Measurements from ENCODE around the gene HMBS.
A peak's percentile ranks its signal among the peaks of the same experiment; 100 is the strongest.
"Not testable (repeated sequence)": the region's sequence is repeated elsewhere in the genome, so short reads cannot be mapped to it uniquely, and the experiment has no call there.

Gene HMBS

GRCh38 chr11:119084663-119085436 is at the start of gene HMBS:
HMBS (plus strand) TSS chr11:119084881; CDS start chr11:119085034, 153 bp downstream.
- peak; percentile 87 for DNase-seq

DNA sequence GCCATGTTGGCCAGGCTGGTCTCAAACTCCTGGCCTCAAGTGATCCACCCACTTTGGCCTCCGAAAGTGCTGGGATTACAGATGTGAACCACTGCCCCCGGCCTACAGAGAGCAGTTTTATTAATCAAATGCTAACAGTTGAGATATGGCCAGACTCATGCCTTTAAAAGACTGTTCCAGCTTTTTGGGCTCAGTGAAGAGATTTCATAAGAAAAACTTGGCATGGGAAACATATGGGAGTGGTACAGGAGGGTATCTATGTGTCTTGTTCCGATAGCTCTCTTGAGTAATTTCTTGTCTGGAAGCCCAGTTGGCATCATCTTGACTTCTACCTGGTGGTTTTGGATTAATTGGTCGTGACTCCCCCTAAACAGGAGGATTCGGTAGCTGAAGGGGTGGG is 45.8 kb upstream of the HMBS start:
- DNase-seq = no peak

DNA sequence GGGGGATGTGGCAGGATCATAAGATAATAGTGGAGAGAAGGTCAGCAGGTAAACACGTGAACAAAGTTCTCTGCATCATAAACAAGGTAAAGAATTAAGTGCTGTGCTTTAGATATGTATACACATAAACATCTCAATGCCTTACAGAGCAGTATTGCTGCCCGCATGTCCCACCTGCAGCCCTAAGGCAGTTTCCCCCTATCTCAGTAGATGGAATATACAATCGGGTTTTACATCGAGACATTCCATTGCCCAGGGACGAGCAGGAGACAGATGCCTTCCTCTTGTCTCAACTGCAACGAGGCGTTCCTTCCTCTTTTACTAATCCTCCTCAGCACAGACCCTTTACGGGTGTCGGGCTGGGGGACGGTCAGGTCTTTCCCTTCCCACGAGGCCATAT is 45.2 kb upstream of the HMBS start:
- DNase-seq = not testable (repeated sequence)

DNA sequence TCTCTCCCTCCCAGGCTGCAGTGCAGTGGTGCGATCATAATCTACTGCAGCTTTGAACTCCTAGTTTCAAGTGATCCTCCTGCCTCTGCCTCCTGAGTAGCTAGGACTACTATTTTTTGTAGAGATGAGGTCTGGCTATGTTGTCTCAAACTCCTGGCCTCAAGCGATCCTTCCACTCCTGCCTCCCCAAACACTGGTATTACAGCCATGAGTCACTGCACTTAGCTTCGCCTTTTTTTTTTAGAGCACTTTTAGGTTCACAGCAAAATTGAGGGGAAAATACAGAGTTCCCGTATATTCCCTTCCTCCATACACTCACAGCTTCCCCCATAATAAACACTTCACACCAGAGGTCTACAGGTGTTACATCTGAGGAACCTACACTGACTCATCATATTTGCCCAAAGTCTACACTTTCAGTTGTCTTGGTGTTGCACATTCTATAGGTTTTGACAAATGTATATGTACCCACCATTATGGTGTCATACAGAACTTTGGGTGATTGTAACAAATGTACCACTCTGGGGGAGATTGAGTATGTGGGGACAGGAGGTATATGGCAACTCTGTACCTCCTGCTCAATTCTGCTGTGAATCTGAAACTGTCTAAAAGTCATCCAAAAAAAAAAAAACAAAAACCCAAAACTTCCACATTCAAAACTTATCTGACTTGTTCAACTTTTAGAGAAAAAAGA is 42.7 kb upstream of the HMBS start:
- DNase-seq = no peak

DNA sequence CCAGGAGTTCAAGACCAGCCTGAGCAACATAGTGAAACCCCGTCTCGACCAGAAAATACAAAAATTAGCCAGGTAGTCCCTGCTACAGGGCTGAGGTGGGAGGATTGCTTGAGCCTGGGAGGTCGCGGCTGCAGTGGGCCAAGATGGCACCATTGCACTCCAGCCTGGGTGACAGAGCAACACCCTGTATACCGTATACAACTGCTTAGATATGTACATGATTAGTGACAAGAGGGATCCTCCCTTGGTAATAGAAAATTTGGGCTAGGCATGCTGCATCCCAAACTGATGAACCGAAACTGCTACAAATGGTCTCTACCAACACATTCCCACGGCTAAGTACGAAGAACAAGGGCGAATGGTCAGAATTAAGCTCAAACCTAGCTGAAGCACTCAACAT is 41.8 kb upstream of the HMBS start:
- DNase-seq = no peak

DNA sequence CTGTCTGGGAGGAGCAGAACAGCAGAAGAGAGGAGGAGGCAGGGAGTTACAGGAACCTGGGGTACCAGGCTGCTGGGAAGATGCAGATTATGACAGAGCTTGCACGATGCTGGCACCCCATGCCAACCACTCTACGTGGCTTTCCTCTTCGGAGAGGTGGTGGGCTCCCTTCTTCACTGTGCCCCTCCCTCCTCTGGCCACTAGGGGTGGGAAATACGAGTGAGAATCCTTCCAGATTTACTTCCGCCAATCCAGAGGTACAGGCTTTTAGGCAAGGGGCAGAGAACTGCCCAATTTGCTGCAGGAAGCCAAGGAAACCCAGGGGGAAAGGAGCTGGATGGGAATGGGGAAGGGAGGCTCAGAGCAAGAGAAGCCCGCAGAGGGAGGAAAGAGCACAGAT is 40.0 kb upstream of the HMBS start:
- no peak for DNase-seq

DNA sequence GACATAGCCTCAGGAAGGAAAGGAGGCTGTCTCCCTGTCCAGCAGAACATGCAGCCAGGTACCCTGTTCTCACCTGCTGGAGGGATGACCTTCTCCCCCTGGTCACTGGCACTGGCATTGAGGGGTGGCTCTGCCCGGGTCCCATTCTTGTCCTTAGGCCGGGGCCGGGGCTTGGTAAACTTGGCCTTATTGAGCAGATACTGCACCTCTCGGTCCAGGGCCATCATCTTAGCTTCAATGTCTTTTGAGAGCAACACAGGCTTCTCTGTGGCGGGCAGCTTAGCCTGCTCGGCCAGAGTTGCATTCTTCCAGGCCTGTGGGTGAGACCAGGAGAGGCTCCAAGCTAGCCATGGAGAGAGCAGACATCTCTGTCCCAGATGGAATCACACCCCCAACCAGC is 38.2 kb upstream of the HMBS start:
- no peak for DNase-seq

DNA sequence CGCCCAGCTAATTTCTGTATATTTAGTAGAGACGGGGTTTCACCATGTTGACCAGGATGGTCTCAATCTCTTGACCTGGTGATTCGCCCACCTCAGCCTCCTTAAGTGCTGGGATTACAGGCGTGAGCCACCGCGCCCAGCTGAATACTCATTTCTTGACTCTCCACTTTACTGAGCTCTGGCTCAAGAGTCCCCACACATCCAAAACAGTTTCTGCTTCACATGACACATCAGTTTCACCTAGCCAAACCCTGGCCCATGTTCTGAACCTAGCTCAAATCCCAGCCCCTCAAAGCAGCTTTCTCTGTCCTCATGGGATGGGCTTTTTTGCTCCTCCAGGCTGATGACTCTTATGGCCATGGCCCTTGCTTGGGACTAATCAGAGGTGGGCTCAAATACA is 37.5 kb upstream of the HMBS start:
- no peak for DNase-seq

GRCh38 chr11:119048644-119049043 is 36.0 kb upstream of the HMBS start:
- no peak for DNase-seq

GRCh38 chr11:119049081-119049480 is 35.6 kb upstream of the HMBS start:
- no peak for DNase-seq

DNA sequence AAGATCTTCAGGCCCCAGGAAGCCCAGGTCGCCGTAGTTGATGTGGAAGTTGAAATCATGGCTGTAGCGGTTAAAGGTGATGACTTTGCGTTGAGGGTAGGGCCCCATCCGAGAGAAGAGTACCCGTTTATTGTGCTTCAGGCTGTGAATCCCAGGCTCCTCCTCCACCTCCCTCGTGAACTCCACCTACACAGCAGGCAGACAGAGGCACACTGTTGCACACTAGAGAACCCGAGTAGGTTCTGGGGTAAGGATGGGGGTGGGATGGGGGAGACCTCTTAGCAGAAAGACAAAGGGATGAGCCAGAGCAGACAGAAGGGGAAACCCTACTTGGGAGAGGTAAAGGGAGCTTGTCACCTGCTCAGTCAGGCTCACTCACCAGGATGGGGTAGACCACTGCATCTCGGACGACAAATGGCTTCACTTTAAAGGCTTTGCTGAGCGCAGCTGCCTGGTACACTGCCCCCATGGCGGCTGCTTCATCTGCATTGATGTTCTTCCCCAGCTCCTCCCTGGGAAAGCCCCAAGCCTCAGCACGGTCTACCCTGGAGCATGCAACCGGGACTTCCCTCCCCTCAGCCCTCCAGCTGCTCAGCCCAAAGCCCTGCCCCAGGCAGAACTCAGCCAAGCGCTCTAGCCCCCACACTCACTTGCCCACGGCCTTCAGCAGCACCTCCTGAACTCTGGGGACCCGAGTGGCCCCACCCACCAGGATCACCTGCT is 33.1 kb upstream of the HMBS start:
- no peak for DNase-seq

- DNase-seq = no peak
Observed at GRCh38 chr11:119052163-119052814, 32.4 kb upstream of the HMBS start.

DNA sequence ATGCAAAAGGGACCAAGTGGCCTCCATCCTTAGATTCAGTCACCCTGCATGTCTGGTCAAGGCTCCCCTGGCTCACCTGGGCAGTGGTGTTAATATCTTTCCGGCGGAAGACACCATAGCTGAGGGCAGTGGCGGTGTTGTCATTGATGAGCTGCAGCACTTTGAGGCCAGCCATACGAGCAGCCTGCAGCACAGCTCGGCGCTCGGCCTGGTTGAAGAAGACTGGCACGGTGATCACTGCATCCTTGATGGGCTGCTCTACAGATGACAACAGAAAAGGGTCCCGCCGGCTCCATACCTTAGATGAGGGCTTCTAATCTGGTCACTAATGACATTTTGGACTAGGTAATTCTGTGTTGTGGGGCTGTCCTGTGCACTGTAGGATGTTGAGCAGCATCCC is 30.3 kb upstream of the HMBS start:
- no peak for DNase-seq

DNA sequence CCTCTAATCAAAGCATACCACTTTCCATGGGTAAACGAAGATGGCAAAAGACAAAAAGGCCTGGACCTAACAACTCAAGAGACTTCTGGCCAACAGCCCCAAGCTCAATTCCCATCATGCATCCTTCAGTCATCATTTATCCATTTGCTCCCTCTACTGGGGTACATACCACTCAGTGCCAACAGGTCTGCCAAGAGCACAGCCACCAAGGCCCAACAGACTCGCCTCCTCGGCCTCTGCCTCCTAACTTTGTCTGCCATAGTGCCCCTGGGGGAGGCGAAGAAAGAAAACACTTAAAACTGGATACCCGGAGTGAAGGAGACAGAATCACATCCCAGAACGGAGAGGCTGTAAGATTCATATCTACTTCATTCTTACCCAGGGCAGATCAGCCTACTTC is 28.8 kb upstream of the HMBS start:
- DNase-seq = no peak

- DNase-seq = peak; percentile 37
Observed at GRCh38 chr11:119056421-119056999, 28.2 kb upstream of the HMBS start.

- DNase-seq = peak; percentile 99
Observed at GRCh38 chr11:119057000-119057769, 27.5 kb upstream of the HMBS start, which contains the start of gene HYOU1. HYOU1 (minus strand) TSS chr11:119057205; CDS start chr11:119056160, 1,045 bp downstream.

GRCh38 chr11:119059128-119059527 is 25.6 kb upstream of the HMBS start:
- DNase-seq = not testable (repeated sequence)

DNA sequence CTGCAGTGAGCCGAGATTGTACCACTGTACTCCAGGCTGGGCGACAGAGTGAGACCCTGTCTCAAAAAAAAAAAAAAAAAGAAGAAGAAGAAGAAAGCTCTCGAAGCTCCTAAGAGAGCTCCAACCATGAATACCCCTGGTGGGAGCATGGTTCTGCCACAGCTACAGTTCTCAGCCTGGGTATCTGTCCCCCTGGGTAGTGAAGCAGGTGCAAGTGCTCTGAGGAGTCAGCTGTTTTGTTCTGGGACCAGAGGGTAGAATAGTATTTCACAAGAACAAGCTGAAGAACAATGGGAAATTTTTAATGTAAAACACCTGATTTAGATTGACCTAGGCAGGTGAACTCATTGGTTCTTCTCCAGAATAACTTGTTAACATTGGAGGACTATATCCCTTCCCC is 23.4 kb upstream of the HMBS start:
- DNase-seq = no peak

- DNase-seq = no peak
Observed at GRCh38 chr11:119062779-119063178, 21.9 kb upstream of the HMBS start.

GRCh38 chr11:119065369-119065768 is 19.3 kb upstream of the HMBS start:
- DNase-seq = peak; percentile 19

GRCh38 chr11:119067371-119068222 is 17.1 kb upstream of the HMBS start, which contains the start of gene VPS11:
VPS11 (plus strand) TSS chr11:119067818; CDS start chr11:119067824, 6 bp downstream.
- peak; percentile 98 for DNase-seq
